HG03558 (cell line): ENCODE results near the gene RAB5A.
"Not testable (repeated sequence)": the region's sequence is repeated elsewhere in the genome, so short reads cannot be mapped to it uniquely, and the experiment has no call there.

ENCODE experiments used
- ATAC-seq: cut with Tn5 transposase; IDR thresholded peaks from one replicate; pipeline ENCODE4 v1.9.1; 2021; ENCODE audit warnings: moderate number of reproducible peaks; ENCODE audit not compliant: unreplicated experiment; ENCODE audit errors: extremely low read depth

RAB5A gene

GRCh38 chr3:19946832-19947548, at the start of gene RAB5A:
Gene RAB5A, plus strand, starts transcription at chr3:19947097. Its CDS starts 3,802 bp downstream, at chr3:19950899.
- peak; percentile 94 for ATAC-seq

GRCh38 chr3:19898721-19899120, 48.2 kb upstream of the RAB5A start:
- no peak for ATAC-seq

- no peak for ATAC-seq
Observed at GRCh38 chr3:19899264-19899663, 47.6 kb upstream of the RAB5A start.

- not testable (repeated sequence) for ATAC-seq
Observed at GRCh38 chr3:19899833-19900232, 47.1 kb upstream of the RAB5A start.

GRCh38 chr3:19901337-19901736, 45.6 kb upstream of the RAB5A start:
- ATAC-seq = no peak

- ATAC-seq = no peak
Observed at GRCh38 chr3:19901918-19902317, 45.0 kb upstream of the RAB5A start.

GRCh38 chr3:19903649-19904048, 43.2 kb upstream of the RAB5A start:
- no peak for ATAC-seq

- ATAC-seq = no peak
Observed at GRCh38 chr3:19907523-19907922, 39.4 kb upstream of the RAB5A start.

- ATAC-seq = no peak
Observed at GRCh38 chr3:19911452-19911851, 35.4 kb upstream of the RAB5A start.

- ATAC-seq = no peak
Observed at GRCh38 chr3:19917167-19917566, 29.7 kb upstream of the RAB5A start.

GRCh38 chr3:19920401-19921080, 26.4 kb upstream of the RAB5A start:
- ATAC-seq = no peak

GRCh38 chr3:19931180-19931692, 15.7 kb upstream of the RAB5A start:
- ATAC-seq = peak; percentile 78

- ATAC-seq = no peak
Observed at GRCh38 chr3:19931767-19932188, 15.1 kb upstream of the RAB5A start.

GRCh38 chr3:19932422-19932821, 14.5 kb upstream of the RAB5A start:
- no peak for ATAC-seq

GRCh38 chr3:19934098-19934566, 12.8 kb upstream of the RAB5A start, which contains the start of gene EFHB:
Gene EFHB, minus strand, starts transcription at chr3:19934217. Its CDS starts 199 bp downstream, at chr3:19934018.
- ATAC-seq = no peak

- ATAC-seq = no peak
Observed at GRCh38 chr3:19937459-19938294, 9.2 kb upstream of the RAB5A start.

- no peak for ATAC-seq
Observed at GRCh38 chr3:19938295-19938627, 8.6 kb upstream of the RAB5A start.

GRCh38 chr3:19940643-19941042, 6.3 kb upstream of the RAB5A start:
- ATAC-seq = no peak

GRCh38 chr3:19945534-19945933, 1.4 kb upstream of the RAB5A start:
- no peak for ATAC-seq

- ATAC-seq = no peak
Observed at GRCh38 chr3:19945969-19946831, 697 bp upstream of the RAB5A start.
